Stomach (tissue), 9 donors: ENCODE measurements around the gene AUTS2. TPM values are rescaled to one million over a fixed set of nuclear protein-coding genes. Genes with fewer than 3 reads are reported as not detected.
A peak's percentile ranks its signal among the peaks of the same experiment; 100 is the strongest.

ENCODE experiments used
- DNase-seq, 2 donors: peaks; one replicate each; pipeline versions ENCODE4 v3.0.0 to v3.0.0-alpha.2; 2013 to 2019
- H3K27ac ChIP-seq, 5 donors: fragments of 200-600 bp in 4 of 5; sonication (generic) in 4 of 5; one replicate each; pipeline ENCODE4 v1.5.1; 2013 to 2019; ENCODE audit warnings: mild to moderate bottlenecking in 1 of 5, moderate library complexity in 1 of 5
- H3K27me3 ChIP-seq, 3 donors: fragments of 200-600 bp; sonication (generic); one replicate each; pipeline ENCODE4 v1.5.1; 2017 to 2019; ENCODE audit warnings: mixed run types in 1 of 3
- H3K36me3 ChIP-seq, 4 donors: fragments of 200-600 bp; sonication (generic); 1 replicate in 3 of 4; 2 replicates in 1 of 4; pipeline ENCODE4 v1.5.1; 2016 to 2019
- H3K4me1 ChIP-seq, 4 donors: fragments of 200-600 bp; sonication (generic); one replicate each; pipeline ENCODE4 v1.5.1; 2016 to 2019
- H3K4me3 ChIP-seq, 4 donors: fragments of 200-600 bp; sonication (generic) in 3 of 4; one replicate each; pipeline ENCODE4 v1.5.1; 2016 to 2019; ENCODE audit warnings: mild to moderate bottlenecking in 1 of 4
- H3K9me3 ChIP-seq, 4 donors: fragments of 200-600 bp; sonication (generic); one replicate each; pipeline ENCODE4 v1.5.1; 2016 to 2019
- CTCF ChIP-seq, 7 experiments: fragments of 450-650 bp in 4 of 7; fragments of 200-600 bp in 3 of 7; sonication (generic) in 3 of 7; IDR thresholded peaks; one replicate each; pipeline ENCODE4 v1.5.1; 2016 to 2019; ENCODE audit warnings: antibody characterized with exemption in 7 of 7, control low read depth in 2 of 7, mild to moderate bottlenecking in 1 of 7
- EP300 ChIP-seq: sonication (generic); formaldehyde crosslinking; IDR thresholded peaks from one replicate; pipeline ENCODE4 v1.6.1; 2017; ENCODE audit warnings: antibody characterized with exemption
- POLR2A ChIP-seq, 4 donors: fragments of 450-650 bp; IDR thresholded peaks; one replicate each; pipeline ENCODE4 v1.6.1; 2016; ENCODE audit warnings: antibody characterized with exemption in 4 of 4, control low read depth in 2 of 4, mild to moderate bottlenecking in 1 of 4, moderate library complexity in 1 of 4
- POLR2AphosphoS5 ChIP-seq, 3 donors: sonication (generic); formaldehyde crosslinking; IDR thresholded peaks; one replicate each; pipeline ENCODE4 v1.6.1; 2016; ENCODE audit warnings: antibody characterized with exemption in 3 of 3
- WGBS, 5 donors: extraction: QIAGEN DNeasy Blood & Tissue Kit in 3 of 5; methylation state at CpG; one replicate each; pipeline versions ENCODE4 v1.1.5 to v1.1.7; 2013 to 2018; 5-methylcytosine and 5-hydroxymethylcytosine counted together
- intact Hi-C: fragments of 100-400 bp; cut with DNase I; formaldehyde crosslinking; loops from one replicate; pipeline ENCODE4 v1.15.1; 2023; ENCODE audit warnings: low total_unique reads
- polyA plus RNA-seq, 3 donors: library from polyadenylated mRNA; stranded (reverse); fragments of 200-250 nt; gene quantifications; one replicate each; pipeline ENCODE4 v1.2.3, GENCODE V29; 2013
- total RNA-seq, 5 donors: library from RNA; depleted of rRNA; stranded (reverse); fragments of >200 nt; gene quantifications; one replicate each; pipeline versions ENCODE4 v1.1.0 to v1.2.3, GENCODE V29; 2014 to 2016
- donor health status: healthy with polysubstance abuse.
- donor health status: Bipolar disorder and iron deficiency.
- donor health status: healthy.

AUTS2 gene
- total and polyA plus RNA-seq, 8 donors, result 3.8 to 90.3 (median 38.1) TPM

- WGBS, 5 donors, result 67 to 79% (median 74%) methylated on average over 12 of the region's 12 CpGs
- Histone ChIP-seq H3K27me3 (no peaks in the 10 kb centered on the region), H3K36me3 (no peaks in the 10 kb centered on the region), H3K27ac (peak overlapping the region in 1 of 5 donors; percentile 11), H3K9me3 (no peaks in the 10 kb centered on the region), H3K4me3 (no peak overlapping the region), H3K4me1 (no peaks in the 10 kb centered on the region)
- intact Hi-C loops, result no loop called here
- peak in 1 of 2 donors; percentile 41 for DNase-seq
- no peak for TF ChIP-seq POLR2AphosphoS5 (IDR thresholded peaks at IDR 0.05)
- TF ChIP-seq EP300, result no peak
- no peak for TF ChIP-seq POLR2A (IDR thresholded peaks at IDR 0.05)
- TF ChIP-seq CTCF (IDR thresholded peaks at IDR 0.05), result no peak
Measured at GRCh38 chr7:70681469-70682350, 1083.4 kb downstream of the AUTS2 start.

GRCh38 chr7:70684173-70684572, 1085.9 kb downstream of the AUTS2 start:
- TF ChIP-seq CTCF (IDR thresholded peaks at IDR 0.05) (no peak), POLR2AphosphoS5 (IDR thresholded peaks at IDR 0.05) (no peak), EP300 (no peak), POLR2A (IDR thresholded peaks at IDR 0.05) (no peak)
- DNase-seq, result no peak
- Histone ChIP-seq H3K27ac (no peak overlapping the region), H3K36me3 (no peaks in the 10 kb centered on the region), H3K9me3 (no peaks in the 10 kb centered on the region), H3K4me1 (no peaks in the 10 kb centered on the region), H3K27me3 (no peaks in the 10 kb centered on the region), H3K4me3 (no peak overlapping the region)
- intact Hi-C loops, result no loop called here
- 90 to 97% (median 96%) methylated on average over 8 of the region's 8 CpGs for WGBS, 5 donors

- H3K27me3 ChIP-seq, result peaks cover 0 to 22% (median 9%) of the 10 kb centered on the region in 3 donors
- no peaks in the 10 kb centered on the region for H3K9me3 ChIP-seq
- H3K27ac ChIP-seq, result peak overlapping the region; percentile 75 to 94 (median 92)
- no peak for TF ChIP-seq CTCF (IDR thresholded peaks at IDR 0.05)
- no peak for TF ChIP-seq EP300
- TF ChIP-seq POLR2A (IDR thresholded peaks at IDR 0.05), result no peak
- no peak for TF ChIP-seq POLR2AphosphoS5 (IDR thresholded peaks at IDR 0.05)
- WGBS, 5 donors, result 31 to 55% (median 38%) methylated on average over 9 of the region's 9 CpGs
- intact Hi-C loops, result loop anchor here (10.0 kb wide), 1 partner anchor 499 kb away; no protein-coding TSS in a partner anchor
- no peaks in the 10 kb centered on the region for H3K36me3 ChIP-seq
- peaks cover 0 to 33% (median 24%) of the 10 kb centered on the region in 4 donors for H3K4me1 ChIP-seq
- peak in 1 of 2 donors; percentile 56 for DNase-seq
- H3K4me3 ChIP-seq, result peak overlapping the region; percentile 68 to 88 (median 79)
Measured at GRCh38 chr7:70693321-70693685, 1095.0 kb downstream of the AUTS2 start.

- H3K9me3 ChIP-seq, result no peaks in the 10 kb centered on the region
- H3K4me3 ChIP-seq, result peak overlapping the region; percentile 68 to 88 (median 79)
- peaks cover 0 to 2% (median under 1%) of the 10 kb centered on the region in 4 donors for H3K36me3 ChIP-seq
- 0 to 1% (median 1%) methylated on average over 23 to 100 of the region's 101 CpGs for WGBS, 5 donors
- H3K4me1 ChIP-seq, result peaks cover 0 to 37% (median 27%) of the 10 kb centered on the region in 4 donors
- intact Hi-C loops, result loop anchor here (10.0 kb wide), 1 partner anchor 499 kb away; no protein-coding TSS in a partner anchor
- peak overlapping the region; percentile 75 to 94 (median 92) for H3K27ac ChIP-seq
- peaks cover 0 to 22% (median 9%) of the 10 kb centered on the region in 3 donors for H3K27me3 ChIP-seq
- DNase-seq, result peak; percentile 76 to 92
- TF ChIP-seq POLR2A (IDR thresholded peaks at IDR 0.05), result no peak
- no peak for TF ChIP-seq EP300
- peak; percentile 23 to 79 (median 58) for TF ChIP-seq POLR2AphosphoS5 (IDR thresholded peaks at IDR 0.05)
- peak in 4 of 7 experiments; percentile 11 to 27 (median 26) for TF ChIP-seq CTCF (IDR thresholded peaks at IDR 0.05)
Measured at GRCh38 chr7:70693686-70694433, 1095.6 kb downstream of the AUTS2 start.
